Daoy (cell line): ENCODE results near the gene JADE1. TPM values are rescaled to one million over a fixed set of nuclear protein-coding genes. Genes with fewer than 3 reads are reported as not detected.

ENCODE experiments used
- DNase-seq: peaks from one replicate; pipeline ENCODE4 v3.0.0-alpha.2; 2015; ENCODE audit warnings: low read depth
- total RNA-seq: library from RNA; depleted of rRNA; stranded (reverse); fragments of >200 nt; shearing (Covaris generic); gene quantifications from 2 replicates; pipeline ENCODE4 v1.2.3, GENCODE V29; 2014; rRNA removed

JADE1 gene
- 5.9 and 6.1 TPM in 2 replicates for total RNA-seq

DNA sequence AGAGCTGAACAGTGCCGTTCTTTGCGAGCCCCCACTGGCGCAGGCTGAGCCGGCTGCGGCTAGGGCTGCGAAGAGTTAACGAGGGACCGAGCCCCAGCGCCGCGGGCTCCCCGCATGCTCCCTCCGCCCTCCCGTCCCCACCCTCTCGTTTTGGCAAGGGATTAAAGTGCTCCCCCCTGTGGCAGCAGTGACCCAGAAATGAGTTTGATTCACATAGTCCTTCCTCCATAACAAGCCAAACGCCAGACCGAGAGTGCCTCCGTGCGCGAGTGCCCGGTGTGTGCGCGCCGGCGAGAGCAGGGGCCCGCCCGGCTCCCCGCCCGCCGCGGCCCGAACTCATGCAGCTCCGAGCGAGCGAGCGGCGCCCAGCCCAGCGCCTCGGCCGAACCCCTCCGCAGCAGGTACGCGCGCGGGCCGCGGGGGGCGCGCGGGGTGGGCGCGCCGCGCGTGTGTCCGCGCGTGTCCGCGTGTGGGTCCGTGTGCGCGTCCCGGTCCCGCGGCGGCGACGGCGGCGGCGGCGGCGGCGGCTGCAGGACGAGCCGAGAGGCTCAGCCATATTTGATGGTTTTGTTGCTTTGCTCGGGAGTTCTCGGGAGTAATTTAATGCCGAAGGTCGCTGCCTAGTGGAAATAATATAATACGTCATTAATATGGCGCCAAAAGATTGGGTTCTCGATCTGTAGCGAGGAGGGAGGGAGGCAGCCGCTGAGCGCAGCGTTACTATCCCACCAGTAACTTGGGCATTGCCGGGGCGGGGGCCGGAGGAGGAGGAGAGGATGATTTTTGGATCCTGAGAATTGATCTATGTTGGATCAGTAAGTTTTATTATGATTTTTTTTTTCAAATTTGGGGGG is at the start of gene JADE1:
Gene JADE1, plus strand, starts transcription at position 224 of the 854 bp plus-strand sequence. CDS start 22,059 bp downstream, outside the sequence.
- peak; percentile 86 for DNase-seq

DNA sequence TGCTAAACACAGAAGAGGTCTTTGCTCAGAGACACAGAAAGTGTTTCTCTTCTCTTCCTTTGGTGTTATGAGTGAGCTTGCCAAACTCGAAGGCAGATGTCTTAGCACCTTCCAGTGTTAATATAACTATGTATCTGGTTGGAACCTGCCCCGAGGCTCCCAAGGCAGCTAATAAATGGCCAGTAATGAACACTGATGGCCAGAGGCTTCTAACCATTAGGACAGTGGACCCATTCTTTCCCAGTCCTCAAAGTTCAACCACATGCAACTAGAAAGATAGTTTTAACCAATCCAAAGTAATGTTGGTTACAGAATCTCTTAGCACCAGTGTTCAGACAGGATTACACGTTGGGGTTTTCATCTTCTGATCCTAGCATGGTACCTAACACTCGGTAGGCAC is 42.7 kb upstream of the JADE1 start:
- DNase-seq, result no peak

DNA sequence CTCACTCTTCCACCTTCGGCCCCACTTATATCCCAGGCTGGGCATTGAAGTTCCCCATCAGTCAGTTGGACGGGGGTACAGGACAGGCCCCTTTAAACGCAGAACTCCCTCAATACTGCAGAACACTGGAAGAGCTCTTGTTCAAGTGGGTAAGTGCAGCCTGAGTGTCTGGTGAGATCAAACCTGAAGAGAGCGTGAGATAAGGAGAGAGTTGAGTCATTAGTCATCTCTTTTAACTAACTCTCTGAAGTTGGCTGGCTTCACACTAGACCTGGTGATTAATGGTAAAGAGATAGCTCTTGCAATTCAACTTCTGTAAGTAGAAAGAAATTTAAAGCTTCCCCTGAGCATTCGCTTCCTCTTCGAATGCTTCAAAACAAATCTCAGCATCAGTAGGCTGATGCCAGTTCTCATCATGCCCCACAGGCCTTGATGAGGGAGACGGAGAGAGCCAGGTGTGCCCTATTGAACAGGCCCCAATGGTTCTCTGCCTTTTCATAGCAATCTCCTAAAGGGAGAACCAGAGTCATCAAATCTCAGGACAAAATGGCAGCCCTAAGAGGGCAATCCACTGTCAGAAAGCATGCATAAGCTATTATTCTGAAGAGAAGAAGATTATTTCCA is 41.0 kb upstream of the JADE1 start:
- peak; percentile 28 for DNase-seq

DNA sequence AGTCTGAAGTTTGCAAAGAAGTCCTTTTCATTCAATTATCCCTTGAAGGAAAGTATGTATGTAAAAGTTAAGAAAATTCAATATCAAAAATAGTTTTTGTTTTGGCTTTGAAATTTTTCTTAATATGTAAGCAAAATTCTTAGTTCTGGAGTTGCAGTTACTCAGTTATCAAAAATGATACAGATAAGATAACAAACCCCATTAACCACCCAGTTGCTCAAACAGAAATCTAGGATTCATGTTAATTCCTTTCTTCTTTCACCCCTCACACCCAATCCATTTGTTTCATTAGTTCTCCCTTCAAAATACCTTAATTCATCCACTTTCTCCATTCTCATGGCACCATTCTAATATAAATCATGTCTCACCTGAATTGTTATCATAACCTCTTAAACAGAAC is 40.5 kb upstream of the JADE1 start:
- no peak for DNase-seq

DNA sequence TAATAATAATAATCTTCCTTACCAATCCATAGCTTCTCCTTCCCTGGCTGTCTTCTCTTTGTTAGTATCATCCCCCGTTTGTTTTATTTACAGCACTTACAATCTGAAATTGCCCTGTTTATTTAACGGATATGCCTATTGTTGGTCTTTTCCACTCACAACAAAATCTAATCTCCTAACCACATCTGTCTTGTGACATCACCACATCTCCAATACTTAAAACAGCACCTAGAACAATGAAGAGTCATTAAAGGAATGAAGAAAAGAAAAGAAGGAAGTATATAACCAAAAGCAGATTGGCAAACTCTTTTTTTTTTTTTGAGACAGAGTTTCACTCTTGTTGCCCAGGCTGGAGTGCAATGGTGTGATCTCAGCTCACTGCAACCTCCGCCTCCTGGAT is 38.7 kb upstream of the JADE1 start:
- DNase-seq, result no peak

DNA sequence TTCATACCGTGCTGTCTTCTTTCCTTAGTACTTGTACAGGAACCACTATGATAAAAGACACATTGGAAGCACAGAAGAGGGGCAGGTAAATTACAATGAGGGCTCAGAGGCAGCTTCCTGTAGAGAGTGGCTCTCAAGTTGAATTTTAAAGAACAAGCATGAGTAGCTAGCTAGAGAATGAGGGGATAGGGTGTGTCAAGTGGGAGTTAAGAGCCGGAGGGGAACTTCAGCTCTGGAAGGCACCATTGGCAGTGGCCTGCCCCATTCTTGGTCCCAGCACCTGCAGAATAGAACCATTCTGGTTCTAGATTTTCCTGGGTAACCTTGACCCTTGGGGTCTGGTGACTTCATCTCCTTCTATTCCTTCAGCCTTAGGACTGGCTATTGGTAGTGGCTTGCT is 34.0 kb upstream of the JADE1 start:
- no peak for DNase-seq

DNA sequence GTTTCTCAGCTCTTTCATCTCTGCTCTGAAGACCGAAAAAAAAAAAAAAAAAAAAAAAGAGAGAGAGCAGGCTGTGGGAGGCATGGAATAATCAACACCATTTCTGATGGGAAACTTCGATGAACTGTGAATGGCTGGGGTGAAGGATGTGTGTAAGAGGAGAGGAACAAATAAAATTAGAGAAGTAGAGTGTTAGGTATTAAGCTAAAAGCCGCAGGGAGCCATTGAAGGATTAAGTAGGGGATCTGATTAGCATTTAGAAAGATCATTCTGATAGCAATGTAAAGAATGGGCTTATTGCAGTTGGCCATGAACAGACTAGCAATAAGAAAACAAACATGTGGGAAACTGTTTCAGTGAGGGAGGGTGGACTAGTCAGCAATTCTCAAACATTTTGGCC is 33.6 kb upstream of the JADE1 start:
- DNase-seq, result no peak

DNA sequence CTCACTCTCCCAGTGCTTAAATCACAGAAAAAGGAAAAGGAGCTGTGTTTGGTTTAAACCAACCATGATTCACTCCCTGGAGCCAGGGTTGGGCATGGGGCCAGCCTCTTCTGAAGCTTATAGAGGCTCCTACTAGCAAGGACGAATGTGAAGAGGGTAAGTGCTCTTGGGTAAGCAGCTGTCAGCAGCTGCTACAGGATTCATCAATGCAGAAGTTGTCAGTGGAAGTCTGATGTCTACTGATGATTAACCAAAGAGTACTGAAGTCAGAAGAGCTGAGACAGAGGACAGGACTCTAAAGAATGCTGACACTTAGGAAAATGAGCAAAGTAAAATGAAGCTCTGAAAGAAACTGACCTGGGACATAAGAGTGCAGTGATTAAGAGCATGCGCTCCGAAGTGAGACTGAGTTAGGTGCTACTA is 32.7 kb upstream of the JADE1 start:
- DNase-seq, result peak; percentile 73

DNA sequence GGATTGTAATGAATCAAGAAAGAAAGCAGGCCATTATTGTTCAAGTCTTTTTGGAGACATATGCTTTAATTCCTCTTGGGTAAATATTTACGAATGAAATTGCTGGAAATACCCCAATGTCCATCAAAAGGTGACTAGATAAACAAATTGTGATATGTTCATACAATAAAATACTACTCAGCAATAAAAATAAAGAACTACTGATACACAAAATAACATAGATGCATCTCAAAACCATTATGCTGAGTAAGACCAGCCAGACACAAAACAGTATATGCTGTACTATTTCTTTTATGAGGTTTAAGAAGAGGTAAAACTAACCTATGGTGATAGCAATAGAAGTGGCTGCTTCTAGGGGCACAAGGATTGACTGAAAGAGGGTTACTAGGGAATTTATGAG is 28.8 kb upstream of the JADE1 start:
- no peak for DNase-seq

DNA sequence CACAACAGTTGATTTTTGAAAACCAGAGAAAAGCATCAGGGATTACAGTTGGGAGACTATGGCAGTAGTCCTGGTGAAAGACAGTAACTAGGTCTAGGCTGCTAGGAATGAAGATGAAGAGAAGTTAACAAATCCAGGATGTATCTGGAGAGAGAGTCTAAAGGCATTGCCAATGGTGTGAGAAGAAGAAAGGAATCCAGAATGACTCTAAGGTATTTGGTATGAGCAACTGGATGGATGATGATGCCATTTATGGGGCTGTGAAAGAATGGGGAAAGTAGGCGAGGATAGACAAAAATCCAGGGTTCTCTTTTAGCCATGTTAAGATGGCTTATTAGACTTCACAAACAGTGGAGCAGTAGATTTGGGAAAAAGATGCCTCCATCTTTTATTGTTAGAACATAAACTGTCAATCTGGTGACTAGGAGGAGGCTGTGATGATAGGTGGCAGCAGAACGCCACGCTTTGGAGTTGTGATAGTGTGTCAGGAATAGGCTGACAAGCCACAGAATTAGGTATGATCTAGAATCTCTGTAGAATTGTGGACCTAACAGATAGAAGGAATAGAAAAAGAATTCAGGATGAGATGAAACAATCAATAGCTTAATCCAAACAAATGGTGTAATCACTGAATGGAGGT is 27.3 kb upstream of the JADE1 start:
- DNase-seq, result no peak

DNA sequence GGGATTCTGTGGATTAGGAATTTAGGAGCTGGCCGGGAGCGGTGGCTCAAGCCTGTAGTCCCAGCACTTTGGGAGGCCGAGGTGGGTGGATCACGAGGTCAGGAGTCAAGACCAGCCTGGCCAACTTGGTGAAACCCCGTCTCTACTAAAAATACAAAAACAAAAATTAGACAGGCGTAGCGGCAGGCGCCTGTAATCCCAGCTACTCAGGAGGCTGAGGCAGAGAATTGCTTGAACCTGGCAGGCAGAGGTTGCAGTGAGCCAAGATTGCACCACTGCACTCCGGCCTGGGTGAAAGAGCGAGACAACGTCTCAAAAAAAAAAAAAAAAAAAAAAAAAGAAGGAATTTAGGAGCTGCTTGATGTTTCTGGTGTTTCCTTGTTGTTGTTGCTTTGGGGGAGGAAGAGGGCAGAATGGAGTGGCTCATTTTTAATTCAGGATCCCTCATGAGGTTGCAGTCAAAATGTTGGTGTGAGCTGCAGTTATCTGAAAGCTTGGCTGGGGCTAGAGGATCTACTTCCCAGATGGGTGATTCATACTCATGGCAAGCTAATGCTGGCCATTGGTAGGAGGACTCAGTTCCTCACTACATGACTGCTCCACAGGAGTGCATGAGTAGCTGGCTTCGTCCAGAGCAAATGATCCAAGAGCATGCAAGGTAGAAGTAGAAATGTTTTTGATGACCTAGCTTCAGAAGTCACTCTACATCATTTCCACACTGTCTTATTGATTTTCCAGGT is 26.5 kb upstream of the JADE1 start:
- no peak for DNase-seq

DNA sequence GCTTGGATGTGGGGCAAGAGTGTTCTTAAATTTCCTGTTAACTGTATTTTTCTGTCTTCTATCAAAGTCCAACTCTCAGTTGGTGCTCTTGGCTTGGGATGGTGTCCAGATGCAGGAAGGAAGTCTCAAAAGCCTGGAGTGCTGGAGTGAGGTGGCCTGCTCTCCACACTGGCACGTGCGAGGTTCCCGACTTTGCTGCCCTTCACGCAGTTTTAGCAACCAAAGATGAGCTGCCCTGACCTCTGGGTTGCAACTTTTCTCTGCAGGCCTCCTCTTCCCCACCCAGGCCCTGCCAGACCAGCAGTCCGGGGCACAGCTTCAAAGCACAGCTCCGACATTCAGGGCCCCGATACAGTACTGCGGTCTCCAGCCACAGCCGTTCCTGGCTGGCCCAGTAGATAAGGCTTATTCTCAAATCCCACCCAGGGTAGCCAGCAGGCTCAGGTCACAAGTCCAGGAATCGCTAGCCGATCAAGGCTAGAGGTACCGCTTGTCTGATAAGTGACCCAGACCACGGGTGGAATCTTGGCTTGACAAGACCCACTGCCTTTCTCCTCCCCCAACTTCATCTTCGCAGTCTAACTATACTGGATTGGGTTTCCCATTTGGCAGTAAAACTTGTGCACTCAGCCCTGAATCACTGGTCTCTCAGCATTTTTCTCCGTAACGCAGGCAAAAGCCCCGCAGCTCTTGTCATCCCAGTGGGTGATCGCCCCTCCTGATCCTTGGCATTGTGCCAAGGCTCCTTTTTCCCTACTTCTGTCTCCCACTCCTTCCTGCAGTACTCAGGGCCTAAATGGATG is 21.8 kb upstream of the JADE1 start:
- no peak for DNase-seq

DNA sequence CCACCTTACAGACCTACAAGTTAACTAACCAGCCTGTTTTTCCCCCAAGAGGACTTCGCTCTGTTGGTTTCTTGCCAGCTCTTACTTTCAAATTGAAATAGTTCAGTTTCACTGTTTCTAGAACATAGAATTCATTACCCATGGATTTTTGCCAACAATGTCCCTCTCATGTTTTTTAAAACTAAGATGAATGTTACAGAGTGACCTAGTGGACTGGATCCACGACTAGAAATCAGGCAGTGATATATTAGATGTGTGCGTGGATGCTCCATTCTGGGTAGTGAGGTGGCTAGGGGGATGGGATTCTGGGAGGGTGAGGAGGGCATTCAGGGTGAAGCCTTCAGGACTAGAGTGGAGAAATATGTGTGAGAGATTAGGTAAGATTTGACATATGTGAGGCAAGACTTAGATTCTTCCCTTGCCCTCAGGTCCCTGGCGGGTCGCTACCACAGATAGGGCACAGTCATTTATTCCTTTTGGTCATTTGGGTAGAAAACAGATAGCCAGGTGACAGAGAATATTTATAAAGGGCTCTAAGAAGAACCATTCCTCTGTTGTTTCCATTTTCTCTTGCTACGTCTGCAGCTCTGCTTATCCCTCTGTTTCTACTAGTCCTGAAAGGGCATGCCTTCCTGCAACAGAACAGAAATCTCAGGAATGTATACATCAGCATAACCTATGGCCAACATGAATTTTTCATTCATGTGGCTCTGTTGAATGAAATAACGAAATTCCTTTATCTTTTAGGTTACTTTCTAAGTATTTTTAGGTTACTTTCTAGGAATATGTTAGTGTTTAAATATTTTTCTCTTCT is 15.4 kb upstream of the JADE1 start:
- no peak for DNase-seq

DNA sequence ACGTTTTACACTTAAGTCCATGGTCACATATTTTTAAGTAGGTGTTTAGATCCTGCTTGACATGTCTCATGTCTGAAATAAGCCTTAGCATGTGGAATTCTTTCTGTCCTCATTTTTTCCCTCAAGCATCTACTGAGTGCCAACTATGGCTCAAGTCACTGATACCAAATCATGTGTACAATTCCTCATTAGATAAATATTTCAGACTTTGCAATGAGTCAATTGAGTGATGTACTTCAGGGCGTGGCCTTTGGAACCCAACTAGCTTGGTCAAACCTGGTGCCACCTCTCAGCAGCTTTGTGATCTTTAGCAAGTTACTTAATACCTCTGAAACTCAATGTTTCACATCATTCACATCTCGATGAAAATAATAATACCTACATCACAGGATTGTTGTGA is 12.6 kb upstream of the JADE1 start:
- DNase-seq, result peak; percentile 22

DNA sequence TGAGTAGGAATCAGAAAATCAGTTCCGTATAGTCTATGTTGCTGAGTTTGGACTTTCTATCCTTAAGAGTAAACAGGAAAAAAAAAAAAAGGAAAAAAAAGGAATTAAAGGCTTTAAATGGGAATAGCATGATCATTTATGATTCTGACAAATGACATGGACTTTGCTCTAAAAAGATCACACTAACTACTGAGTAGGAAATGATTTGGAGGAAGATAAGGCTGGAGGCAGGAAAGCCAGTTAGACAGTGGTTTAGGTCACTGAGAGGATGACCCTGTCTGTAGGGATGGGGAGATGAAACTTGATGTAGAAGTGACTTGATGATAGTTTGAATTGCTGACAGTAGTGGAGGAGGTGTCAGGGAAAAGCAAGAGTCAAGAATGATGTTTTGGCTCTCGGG is 9.2 kb upstream of the JADE1 start:
- DNase-seq, result no peak

DNA sequence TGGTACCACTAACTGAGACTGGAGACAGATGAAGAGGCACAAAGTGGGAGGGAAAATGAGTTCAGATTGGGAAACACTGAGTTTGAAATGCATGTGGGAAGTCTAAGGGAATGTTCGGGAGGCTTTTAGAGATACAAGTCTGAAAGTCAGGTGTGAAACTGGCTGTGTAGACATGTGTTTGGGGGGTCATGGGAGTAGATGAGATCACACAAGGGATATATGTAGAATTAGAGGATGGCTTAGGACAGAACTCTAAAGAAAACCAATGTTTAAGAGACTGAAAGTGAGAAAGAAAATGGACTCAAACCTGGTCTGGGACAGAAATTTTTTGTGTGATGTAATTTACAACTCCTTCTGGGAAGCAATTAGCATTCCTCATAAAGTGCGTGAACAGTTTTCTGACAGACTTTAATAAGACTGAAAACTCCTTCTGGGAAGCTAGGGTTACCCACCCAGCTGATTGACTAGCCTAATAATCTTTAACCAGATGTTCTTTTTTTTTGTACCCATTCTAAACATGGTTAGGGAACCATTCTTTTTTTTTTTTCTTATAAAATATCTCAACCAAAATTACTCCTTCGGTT is 8.7 kb upstream of the JADE1 start:
- no peak for DNase-seq

DNA sequence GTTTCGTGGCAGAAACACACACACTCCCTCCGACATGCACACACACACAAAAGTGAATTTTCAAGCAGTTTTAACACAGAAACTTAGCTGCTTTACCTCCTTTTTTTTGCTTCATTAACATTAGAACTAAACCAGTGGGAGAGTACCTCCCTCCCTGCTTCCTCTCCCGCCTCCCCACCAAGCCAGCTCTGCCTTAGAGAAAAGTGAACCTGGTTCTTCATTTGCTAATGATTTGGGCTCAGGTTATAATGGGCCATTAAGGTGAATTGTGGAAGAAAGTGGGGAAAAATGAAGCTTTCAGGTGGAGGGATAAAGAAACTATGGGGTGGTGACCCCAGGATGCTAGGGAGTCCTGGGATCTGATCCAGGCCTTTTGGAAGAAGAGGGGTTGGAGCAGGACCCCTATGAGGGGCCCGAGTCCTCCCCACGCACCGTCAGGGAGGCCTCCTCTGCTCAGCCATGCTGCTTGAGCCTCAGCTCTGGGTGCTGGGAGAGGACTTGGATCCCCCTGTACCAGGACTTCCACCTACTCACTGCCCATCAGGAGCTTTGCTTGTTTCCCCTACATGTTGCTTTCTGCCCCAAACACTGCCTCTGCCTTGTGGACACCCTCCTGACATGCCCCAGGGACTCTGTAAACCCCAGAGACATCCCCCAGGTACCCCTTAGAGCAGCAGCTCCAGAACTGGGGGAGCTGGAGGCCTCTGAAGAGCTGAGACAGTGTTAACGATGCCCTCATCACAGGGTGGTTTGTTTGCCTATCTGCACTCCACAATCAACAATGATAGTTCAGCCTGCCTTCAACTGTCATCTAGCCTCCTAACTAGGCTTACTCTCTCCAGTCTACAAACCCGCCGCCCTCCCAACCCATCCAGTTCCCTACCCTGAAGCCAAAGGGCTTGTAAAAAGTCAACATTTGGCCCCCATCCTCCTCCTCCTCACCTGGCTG is 6.5 kb upstream of the JADE1 start:
- no peak for DNase-seq

DNA sequence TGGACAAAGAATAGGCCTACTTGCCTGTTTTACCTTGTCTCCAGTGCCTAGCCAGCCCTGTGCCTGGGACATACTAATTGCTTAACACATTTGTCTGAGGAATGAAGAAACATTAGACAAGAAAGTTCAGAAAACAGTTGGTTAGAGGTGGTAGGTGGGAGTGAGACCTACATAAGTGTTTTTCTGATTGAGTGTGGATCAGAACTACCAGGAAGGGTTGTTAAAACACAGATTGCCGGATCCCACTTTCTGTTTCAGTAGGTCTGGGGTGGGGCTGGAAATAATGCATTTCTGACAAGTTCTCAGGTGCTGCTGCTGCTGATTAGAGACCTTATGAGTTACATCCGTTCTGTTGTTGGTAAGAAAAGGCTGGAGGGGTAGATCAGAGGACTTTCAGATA is 5.7 kb upstream of the JADE1 start:
- no peak for DNase-seq

DNA sequence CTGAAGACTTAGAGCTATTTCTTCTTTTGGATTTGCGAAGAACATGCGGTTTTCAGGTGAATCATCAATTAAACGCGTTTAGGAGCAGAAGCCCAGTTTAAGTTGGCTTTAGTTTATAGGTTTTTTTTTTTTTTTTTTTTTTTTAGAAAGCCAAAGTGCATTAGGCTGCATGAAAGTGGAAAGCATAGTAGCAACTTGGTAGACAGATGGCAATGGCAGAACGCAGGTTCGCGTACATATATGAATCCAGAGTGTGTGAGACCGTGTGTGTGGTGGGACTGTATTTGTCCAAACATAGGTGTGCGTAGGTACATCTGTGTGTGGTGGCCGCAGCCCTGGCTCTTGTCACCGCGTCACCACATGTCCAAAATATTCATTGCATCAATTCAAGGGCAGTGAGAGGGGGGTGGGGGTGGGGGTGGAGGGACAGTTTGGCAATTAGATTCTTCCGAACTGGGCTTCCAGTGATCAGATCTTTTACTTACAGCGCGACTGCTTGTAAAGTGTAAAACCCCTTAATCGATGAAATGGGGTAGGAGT is 901 bp downstream of the JADE1 start:
- DNase-seq, result peak; percentile 7
